ENCODE data around the gene EIF3L.

EIF3L gene

DNA sequence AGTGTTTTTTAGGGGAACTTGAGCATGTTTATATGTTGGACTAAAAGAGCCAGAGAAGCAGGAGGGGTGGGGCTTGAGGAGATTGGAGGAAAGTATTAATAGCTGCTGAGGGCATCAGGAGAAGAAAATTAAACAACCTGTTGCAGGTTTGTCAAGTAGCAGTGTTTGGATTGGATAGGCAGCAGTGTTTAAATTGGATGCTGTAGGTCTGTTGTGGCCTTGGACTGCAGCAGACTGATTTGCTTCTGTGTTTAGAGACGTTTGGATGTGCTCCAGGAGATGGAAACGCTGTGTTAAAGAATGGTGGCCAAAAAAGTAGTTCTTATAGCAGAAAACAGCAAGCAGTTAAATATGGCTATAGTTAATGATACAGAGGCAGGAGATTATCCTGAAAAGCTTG lies 5.7 kb downstream of the EIF3L start:
- DNase-seq (ENCODE audit: low spot score), result no peak

DNA sequence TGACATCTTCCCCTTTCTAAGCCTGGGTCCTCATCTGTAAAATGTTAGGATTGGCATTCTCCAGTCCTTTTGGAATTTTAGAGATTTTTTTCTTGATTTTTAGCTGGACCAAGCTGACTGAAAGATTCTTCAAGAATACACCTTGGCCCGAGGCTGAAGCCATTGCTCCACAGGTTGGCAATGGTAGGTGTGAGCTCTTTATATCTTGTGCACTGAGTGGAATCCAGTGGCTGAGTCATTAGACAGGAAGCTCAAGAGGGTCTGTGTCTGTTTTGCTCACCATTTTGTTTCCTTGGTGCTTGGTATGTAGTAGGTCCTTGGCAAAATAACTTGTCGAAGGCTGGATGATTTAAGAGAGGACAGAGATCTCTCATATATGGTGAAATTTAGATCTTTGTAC lies 6.2 kb downstream of the EIF3L start:
- no peak for DNase-seq (ENCODE audit: low spot score)

DNA sequence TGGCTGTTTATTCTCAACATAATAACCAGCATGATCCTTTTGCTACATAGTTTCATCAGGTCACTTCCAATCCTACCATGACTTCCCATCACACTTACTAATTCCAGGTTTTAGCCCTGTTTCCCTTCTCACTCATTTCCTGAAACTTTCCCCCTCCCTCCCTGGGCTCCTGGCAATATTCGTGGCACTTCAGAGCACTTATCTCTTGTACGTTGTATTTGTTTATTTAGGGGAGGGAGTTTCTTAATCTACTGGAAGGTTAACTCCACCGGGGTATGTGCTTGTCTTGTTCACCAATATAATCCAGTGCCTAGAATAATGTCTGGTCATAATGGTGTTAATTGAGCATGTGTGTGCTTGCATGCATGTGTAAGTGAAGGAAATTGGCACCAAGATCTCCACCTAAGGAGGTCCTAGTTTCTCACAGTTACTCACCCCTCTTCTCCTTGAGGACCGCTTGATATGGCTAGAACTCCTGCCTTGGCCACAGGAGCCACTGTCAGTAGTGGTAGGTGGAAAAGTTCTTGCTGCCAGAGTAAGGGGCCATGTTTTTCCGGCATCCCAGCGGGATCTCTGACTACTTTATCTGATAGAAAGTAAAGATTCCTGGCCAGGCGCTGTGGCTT lies 11.7 kb downstream of the EIF3L start:
- no peak for DNase-seq (ENCODE audit: low spot score)

DNA sequence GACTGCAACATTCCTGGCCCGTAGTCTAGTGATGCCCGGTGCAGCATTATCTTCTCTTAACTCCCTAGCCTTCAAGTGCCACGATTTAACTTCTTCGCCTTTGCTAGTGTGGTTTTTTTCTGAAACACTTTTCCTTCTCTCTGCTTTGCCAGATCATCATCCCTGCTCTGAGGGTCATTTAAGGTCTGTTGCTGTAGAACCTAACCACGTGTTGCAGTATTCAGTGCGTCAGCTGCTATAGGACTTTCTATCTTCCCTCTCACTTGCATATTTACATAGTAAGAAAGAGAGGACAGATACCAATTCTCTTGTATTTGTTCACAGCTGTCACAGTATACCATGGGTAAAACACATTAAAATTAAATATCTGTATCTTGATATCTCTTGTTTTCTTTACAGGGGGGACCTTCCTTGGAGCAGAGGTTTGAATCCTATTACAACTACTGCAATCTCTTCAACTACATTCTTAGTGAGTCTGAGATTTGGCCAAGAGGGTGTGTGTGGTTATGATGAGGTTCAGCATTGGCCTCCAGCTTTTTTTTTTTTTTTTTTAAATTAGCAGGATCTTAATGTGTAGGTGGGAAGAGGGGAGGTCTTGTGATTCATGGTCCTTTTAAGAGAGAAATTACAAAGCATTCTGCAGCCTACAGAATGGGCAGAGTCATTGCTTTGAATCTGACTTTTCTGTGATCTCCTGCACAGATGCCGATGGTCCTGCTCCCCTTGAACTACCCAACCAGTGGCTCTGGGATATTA lies 13.5 kb downstream of the EIF3L start:
- no peak for DNase-seq (ENCODE audit: low spot score)

DNA sequence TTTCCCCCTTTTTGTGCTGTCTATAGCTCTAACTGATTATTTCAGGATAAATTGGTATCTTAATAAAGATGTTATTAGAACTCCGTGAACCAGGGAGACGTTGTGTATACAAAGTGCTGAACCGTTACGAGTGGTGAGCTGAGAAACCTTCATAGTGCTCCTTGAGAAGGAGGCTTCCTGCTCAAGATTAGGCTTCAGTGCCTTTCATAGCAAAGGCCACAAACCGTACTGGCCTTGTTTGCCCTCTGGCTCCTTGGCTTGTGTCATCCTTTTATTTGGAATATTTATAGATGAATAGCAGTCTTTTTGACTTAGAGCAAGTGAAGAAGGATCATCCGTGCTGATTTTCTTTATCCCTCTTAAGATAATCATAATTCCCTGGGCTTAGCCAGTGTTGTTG lies 16.3 kb downstream of the EIF3L start:
- no peak for DNase-seq (ENCODE audit: low spot score)

DNA sequence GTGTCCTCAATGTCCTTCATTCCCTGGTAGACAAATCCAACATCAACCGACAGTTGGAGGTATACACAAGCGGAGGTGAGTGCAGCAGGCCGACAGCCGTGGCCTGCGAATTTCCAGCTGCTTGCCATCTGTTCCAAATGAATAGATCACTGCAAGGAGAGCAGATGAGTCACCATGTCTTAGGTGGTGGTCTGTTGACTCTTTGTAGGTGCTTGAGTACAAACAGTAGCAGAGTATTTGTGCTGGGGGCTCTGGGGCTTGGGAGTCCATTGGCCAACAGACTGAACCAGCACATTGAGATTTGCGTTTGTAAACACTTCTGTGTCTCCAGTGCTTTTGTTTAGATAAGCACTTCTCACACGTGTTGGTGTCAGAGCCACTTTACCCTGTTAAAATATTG lies 21.1 kb downstream of the EIF3L start:
- DNase-seq (ENCODE audit: low spot score), result no peak

DNA sequence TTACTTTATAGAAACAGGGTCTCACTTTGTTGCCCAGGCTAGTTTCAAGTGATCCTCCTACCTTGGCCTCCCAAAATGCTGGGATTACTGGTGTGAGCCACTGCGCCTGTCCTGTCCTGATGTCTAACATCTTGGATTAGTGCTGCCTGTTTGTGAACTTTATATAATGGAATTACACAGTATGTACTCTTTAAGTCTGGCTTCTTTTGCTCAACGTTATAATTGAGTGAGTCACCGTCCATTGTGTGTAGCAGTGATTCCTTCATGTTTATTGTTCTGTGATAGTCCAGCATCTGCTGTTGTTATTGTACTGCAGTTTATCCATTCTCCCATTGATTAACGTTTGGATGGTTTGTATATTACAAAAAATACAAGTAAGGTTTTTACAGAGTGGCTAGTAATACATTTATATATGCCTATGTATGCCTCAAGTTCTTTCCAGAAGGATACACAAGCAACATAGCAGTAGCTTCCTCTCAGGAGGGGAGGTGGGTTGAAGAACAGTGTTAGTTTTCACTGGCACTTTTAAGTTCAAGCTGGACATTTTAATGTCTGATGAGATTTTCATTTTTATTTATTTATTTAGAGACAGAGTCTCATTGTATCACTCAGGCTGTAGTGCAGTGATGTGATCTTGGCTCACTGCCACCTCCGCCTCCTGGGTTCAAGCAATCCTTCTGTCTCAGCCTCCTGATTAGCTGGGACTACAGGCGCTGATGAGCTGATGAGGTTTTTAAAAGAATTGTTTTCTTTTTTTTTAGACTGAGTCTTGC lies 31.6 kb downstream of the EIF3L start:
- no peak for DNase-seq (ENCODE audit: low spot score)

DNA sequence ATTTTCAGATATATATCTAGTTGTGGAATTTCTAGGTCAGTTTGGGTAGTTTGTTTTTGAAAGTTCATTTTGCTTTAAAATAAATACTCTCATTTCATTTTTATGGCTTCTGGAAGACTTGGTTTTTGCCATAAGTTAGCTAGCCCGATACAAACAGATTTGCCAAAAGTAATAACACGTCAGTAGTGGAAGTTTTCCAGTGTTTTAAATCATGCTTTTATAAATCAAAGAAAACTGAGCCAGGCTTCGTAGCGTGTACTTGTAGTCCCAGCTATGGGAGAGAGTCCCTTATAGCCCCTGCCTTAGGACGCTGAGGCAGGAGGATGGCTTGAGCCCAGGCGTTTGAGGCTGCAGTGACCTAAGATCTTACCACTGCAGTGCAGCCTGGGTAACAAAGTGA lies 35.2 kb downstream of the EIF3L start:
- no peak for DNase-seq (ENCODE audit: low spot score)

DNA sequence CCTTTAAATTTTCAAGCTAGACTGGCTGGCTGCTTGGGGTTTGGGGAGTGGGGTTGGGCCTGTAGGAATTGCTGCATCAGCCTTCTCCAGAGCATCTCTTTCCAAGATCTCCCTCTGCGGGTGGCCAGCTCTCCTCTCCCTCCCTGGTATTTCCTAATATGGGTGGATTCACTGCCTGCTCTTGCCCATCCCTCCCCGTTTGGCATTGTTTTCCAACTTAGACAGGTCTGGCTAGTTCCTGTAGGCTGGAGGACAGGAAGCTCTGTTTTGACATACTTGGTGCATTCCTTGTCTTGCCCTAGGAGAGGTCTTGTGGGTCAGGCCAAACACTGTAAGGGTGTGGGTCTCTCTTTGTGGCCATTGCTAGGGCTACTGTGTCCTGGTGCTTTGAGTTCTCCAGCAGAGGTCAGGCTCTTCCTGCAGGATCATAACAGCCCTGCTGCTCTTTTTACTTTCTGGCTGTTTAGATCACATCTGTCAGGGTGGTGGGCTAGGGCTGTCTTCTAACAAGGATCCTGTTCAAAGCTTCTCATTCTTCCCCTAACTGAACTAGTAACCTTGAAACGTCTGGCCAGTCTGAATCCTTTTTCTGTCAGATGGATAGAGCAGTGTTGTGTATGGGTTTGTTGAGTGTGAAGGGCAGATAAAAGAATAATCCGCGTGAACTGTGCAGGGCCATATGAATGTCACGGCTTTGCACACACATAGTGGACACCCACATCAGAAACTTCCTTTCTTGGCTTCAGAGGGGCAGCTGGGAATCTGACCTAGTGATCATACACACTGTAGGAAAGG lies 38.6 kb downstream of the EIF3L start:
- peak; percentile 89 for DNase-seq (ENCODE audit: low spot score)

DNA sequence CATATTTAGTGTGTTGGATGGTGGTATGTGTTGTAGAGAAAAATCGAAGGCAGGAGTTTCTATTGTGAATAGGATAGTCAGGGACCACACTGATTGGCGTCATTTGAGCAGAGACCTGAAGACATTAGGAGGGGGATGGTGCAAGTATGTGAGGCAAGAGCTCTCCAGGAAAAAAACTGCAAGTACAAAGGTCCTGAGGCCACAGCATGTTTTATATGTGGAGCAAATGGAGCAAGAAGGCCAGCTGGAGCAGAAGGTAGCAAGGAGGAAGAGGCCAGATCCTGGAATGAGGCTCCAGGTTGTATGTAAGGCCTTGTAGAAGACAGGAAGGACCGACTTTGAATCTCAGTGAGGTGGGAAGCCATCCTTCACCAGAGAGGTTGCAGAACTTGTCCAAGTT lies 42.7 kb downstream of the EIF3L start:
- DNase-seq (ENCODE audit: low spot score), result no peak

DNA sequence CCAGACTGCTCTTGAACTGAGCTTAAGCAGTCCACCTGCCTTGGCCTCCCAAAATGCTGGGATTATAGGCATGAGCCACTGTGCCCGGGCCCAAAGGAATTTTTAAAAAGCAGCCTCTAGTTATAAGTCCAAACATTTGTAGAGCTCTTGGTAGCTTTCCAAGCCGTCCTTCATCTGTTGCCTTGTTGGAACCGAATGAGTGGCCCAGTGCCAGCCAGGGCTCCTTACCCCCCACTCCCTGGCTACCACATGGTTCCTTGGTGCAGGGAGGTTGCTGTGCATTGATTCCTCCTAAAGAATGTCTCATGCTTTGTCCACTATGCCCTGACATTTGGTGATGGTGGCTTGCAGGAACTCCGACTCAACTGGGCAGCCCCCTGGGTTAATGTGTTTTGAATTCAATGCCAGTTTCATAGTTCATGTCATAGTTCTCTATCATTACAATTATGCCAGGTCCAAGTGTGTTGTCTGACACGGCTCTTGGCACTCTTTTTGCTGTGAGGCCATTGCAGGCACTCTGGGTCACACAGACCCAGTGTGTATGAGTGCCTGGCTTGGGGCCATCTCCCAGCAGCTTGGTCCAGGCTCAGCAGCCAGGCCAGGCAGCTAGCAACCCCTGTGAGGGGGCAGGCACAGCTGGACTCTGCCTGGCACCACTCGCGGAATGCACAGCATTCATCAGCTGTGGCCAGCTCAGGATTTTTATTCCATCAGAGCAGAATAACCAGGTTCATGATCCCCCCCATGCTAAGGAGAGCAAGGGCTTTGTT lies 43.5 kb downstream of the EIF3L start:
- no peak for DNase-seq (ENCODE audit: low spot score)

DNA sequence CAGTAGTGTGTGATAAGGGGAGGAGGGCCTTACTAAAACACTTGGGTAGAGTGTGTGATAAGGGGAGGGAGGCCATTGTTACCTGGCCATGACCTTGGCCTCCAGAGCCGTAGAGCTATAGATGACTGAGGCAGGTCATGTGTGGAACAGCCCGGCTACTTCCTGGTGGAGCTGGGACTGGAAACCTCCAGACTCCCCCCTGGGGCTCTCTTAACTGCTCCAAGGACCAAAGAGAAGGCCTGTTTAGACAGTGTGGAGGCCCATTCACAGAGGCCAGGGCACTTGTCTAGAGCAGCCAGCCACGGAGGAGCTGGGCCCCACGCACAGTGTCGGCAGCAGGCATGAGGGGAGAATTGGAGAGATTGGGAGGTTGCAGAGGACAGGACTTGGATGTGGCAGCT lies 44.4 kb downstream of the EIF3L start:
- DNase-seq (ENCODE audit: low spot score), result no peak

DNA sequence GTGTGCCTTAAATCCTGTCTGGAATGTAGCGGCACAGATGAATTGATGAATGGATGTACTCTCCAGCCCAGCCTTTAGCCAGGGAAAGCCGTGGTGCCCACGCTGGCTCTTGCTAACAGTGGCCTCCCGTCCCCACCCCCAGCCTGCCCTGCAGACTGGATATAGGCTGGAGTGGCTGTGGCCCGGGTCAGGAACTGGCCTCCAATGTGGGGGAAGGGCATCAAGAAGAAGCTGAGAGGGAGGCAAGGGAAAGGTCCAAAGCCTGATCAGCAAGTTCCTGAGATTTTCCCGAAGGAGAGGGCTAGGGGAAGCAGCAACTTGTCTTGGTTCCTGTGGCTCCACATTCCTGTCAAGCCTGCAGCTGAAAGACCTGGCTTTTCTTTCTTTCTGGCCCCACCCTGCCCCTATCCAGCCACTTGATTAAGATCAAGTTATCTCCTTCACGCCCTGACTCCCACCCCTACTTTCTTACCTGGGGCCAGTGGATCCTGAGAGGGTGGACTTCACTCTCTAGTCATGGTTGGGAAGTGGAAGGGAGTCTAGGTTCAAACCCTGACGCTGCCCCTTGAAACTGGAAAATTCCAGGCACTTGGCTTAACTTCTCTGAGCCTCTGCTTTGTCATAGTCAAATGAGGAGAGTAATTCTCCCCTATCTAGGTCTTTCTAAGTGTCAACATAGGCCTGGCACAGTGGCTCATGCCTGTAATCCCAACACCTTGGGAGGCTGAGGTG lies 45.9 kb downstream of the EIF3L start:
- DNase-seq (ENCODE audit: low spot score), result no peak

DNA sequence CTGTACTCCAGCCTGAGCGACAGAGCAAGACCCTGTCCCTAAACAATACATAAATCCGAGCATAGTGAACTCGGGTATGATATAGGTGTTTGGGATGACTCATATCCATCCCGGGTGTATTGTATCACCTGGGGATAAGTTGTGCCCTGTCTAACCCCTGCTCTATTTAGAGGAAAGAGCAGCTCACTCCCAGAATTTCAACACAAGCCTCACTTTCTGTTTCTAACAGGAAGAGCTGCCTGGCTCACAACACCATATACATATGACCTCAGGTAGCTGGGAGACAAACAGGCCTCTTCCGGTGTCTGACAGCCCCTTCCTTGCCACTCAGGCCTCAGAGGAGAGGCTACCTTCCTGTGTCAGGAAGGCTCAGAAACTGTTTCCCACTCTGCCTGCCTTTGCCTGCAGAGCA lies 47.0 kb downstream of the EIF3L start:
- DNase-seq (ENCODE audit: low spot score), result no peak

DNA sequence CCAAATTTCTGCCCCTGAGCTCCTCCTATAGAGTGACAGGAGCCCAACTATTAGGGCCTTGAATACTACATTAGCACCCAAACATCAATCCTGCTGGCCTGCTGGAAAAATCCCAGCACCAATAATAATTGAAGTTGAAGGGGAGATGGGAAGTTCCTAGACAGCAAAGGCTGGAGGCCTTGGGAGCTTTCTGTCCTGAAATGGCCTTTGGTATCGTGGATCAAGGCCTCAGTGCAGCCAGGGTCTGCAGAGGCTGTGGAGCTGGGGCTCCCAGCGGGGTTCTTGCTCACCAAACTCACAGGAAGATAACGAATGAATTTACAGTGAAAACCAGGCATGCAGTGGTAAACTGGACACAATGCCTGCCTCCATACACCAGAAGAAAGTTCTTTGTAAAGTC lies 47.7 kb downstream of the EIF3L start:
- no peak for DNase-seq (ENCODE audit: low spot score)

DNA sequence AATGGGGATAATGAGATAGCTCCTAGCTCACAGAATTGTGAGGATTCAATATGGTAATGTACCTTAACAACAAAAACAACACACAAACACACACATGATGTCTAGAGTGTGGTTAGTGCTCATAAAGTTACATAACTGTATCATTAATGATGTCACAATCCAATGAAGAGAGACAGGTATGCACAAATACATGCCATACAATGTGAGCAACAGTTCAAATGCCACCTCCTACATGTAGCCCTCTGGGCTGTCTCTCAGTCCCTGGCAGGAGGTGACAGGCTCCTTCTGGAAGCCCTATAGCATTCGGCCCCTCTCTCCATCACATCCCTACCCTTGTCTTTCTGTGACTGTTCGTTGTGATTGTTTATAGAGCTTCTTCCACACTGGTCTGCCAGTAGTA lies 48.6 kb downstream of the EIF3L start:
- DNase-seq (ENCODE audit: low spot score), result no peak

DNA sequence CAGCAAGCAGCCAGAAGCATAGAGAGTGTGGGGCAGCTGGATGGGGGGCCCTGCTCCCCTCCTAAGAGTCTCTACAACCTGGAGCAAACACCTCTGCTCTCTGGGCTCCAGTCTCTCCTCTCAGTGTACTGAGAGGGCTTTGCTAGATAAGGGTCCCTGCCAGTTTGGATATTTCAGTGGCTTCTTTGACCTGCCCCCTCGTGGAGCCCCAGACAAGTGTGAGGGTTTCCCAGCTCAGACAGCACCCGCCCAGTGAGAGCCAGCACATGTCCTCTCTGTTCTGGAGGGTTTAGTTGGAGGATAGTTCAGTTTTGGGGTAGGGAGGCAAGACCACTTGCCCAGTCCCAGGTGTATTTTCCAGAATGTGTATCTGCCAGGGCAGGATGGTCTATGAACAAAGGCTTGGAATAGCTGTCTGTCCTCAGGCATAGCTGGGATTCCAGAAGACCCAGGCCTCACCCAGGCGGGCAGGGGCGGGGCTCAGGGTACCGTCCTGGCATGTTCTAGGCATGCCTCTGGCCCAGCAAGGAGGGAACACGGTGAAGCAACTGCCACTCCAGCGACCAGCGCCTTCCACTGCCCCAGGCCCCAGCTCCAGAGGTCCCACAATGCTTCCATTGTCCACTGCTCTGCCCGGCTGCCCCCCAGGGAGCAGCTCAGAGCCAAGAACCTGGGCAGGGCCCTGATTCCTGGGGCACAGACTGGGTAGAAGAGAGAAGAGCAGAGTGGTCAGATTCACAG lies 49.4 kb downstream of the EIF3L start:
- DNase-seq (ENCODE audit: low spot score), result no peak

DNA sequence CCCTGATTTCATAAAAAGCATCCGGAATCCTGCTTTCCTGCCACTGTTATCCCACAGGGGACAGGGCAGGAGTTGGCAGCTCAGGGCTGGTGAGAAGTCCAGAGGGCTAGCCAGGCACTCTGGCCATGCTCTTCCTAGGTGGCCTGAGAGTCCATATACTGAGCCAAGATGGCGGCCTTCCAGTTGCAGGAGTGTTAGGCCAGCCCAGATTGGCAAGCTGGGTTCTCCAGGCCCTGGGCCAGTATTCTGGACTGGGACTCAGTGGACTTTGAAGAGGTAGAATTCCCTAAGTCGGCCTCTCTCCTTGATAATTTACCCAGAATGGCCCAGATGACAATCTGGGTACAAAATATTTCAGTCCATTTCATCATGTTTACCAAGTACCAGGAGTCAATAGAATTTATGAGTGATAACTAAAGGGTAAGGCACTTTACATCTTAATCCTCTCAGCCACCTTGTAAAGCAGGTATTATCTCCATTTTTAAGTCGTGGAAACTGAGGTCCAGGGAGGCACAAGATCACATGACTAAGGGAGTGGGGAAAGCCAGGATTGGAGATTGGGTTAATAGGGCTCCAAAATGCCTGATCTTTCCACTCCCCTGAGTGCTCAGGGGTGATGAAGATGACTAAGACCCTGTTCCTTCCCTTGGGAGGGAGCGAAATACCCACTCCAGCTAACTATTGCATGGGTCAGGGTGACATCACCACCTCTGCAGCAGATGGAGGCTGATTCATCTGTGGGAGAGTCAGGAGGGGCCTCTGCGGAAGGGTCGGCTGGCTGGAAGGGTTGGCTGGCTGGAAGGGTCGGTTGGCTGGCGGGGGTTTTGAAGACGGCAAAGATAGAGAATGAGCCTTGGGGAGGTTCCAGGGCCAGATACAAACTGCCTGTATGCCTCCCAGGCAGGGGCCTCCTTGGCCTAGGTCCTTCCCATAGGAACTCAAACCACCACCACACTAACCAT lies 55.6 kb downstream of the EIF3L start:
- peak; percentile 93 for DNase-seq (ENCODE audit: low spot score)
